ENCODE results near the gene FBXO10.

Gene FBXO10

GRCh38 chr9:37507566-37508134 is 68.5 kb downstream of the FBXO10 start:
- no peak overlapping the region for H3K4me3 ChIP-seq (ENCODE audit: low read depth, low read length)
- TF ChIP-seq CTCF (IDR thresholded peaks at IDR 0.05; ENCODE audit: low read depth, low read length), result no peak

- H3K4me3 ChIP-seq (ENCODE audit: low read depth, low read length), result no peak overlapping the region
- TF ChIP-seq CTCF (IDR thresholded peaks at IDR 0.05; ENCODE audit: low read depth, low read length), result no peak
These were observed 71.6 kb downstream of the FBXO10 start for GRCh38 chr9:37504605-37505004.

GRCh38 chr9:37503736-37504135 is 72.4 kb downstream of the FBXO10 start:
- no peak for TF ChIP-seq CTCF (IDR thresholded peaks at IDR 0.05; ENCODE audit: low read depth, low read length)
- no peak overlapping the region for H3K4me3 ChIP-seq (ENCODE audit: low read depth, low read length)

- TF ChIP-seq CTCF (IDR thresholded peaks at IDR 0.05; ENCODE audit: low read depth, low read length), result no peak
- no peak overlapping the region for H3K4me3 ChIP-seq (ENCODE audit: low read depth, low read length)
These were observed 74.1 kb downstream of the FBXO10 start for GRCh38 chr9:37501957-37502596.

- no peak overlapping the region for H3K4me3 ChIP-seq (ENCODE audit: low read depth, low read length)
- no peak for TF ChIP-seq CTCF (IDR thresholded peaks at IDR 0.05; ENCODE audit: low read depth, low read length)
These were observed 76.9 kb downstream of the FBXO10 start for GRCh38 chr9:37499297-37499696.

- no peak for TF ChIP-seq CTCF (IDR thresholded peaks at IDR 0.05; ENCODE audit: low read depth, low read length)
- no peak overlapping the region for H3K4me3 ChIP-seq (ENCODE audit: low read depth, low read length)
These were observed 77.7 kb downstream of the FBXO10 start for GRCh38 chr9:37498457-37498856.

GRCh38 chr9:37497320-37497719 is 78.9 kb downstream of the FBXO10 start:
- no peak for TF ChIP-seq CTCF (IDR thresholded peaks at IDR 0.05; ENCODE audit: low read depth, low read length)
- H3K4me3 ChIP-seq (ENCODE audit: low read depth, low read length), result no peak overlapping the region

Data from WI38 (cell line).